Body of pancreas (tissue), 4 donors: Measurements from ENCODE around the gene FDPS. TPM values are rescaled to one million over a fixed set of nuclear protein-coding genes. Genes with fewer than 3 reads are reported as not detected.

ENCODE experiments used
- microRNA counts, 2 donors: library from miRNA; unstranded; fragments of <30 nt; microRNA quantifications; one replicate each; lab custom pipeline; 2017
- microRNA-seq, 2 donors: library from miRNA; unstranded; fragments of <30 nt; microRNA quantifications; one replicate each; pipeline ENCODE4, GENCODE V29; 2016; ENCODE audit warnings: borderline number of aligned reads in 2 of 2, borderline replicate concordance in 2 of 2
- small RNA-seq: library from RNA; depleted of rRNA; stranded (forward); fragments of <200 nt; gene quantifications from one replicate; pipeline ENCODE3, GENCODE V24; 2016
- total RNA-seq, 2 donors: library from RNA; depleted of rRNA; stranded (reverse); fragments of >200 nt; gene quantifications; one replicate each; pipeline ENCODE4 v1.1.0, GENCODE V29; 2016

FDPS gene
- total RNA-seq, 2 donors from 2014 or later, result 59.7 to 94.3 TPM

MicroRNA genes within 50 kb of the gene (microRNA counts, 767-probe panel; counts per million panel counts)
- 0 to 736 counts per million in 2 donors for microRNA hsa-miR-555 (lab: Ali Mortazavi, UCI)

Small RNA genes lying within 50 kb of the gene (microRNA-seq; reads per million reads assigned to microRNA genes)
- 0 reads per million in 2 donors for gene MIR555

Small RNA genes lying within 50 kb of the gene (small RNA-seq; reads per million reads assigned to genes)
- not detected for gene RNU6-106P

Other genes starting within 250 kb of the FDPS start
- 1 to 10 TPM; 4.7 to 5.6 TPM for gene EFNA4, start 245.1 kb upstream of the FDPS start, total RNA-seq
- 1 to 10 TPM in 1 of 2 donors, not detected in 1; 1.8 TPM for gene EFNA3, start 230.0 kb upstream of the FDPS start, total RNA-seq
- gene EFNA1, start 181.0 kb upstream of the FDPS start, total RNA-seq, result 10 to 100 TPM; 10.5 to 20.2 TPM
- gene SLC50A1, start 173.0 kb upstream of the FDPS start, total RNA-seq, result 10 to 100 TPM; 13.7 to 25.7 TPM
- gene DPM3, start 168.3 kb upstream of the FDPS start, total RNA-seq, result 100 to 1,000 TPM in 1 of 2 donors, 1 to 10 TPM in 1; 6.2 to 106 TPM
- gene KRTCAP2, start 135.6 kb upstream of the FDPS start, total RNA-seq, result 10 to 100 TPM; 46.4 to 71.5 TPM
- under 1 TPM in 1 of 2 donors, not detected in 1; 0.26 TPM for gene TRIM46, start 135.0 kb upstream of the FDPS start, total RNA-seq
- gene THBS3, start 101.0 kb upstream of the FDPS start, total RNA-seq, result 10 to 100 TPM; 15.0 to 21.1 TPM
- 10 to 100 TPM in 1 of 2 donors, 1 to 10 TPM in 1; 5.9 to 16.3 TPM for gene MTX1, start 100.2 kb upstream of the FDPS start, total RNA-seq
- gene ENTREP3, start 53.4 kb upstream of the FDPS start, total RNA-seq, result 10 to 100 TPM in 1 of 2 donors, 1 to 10 TPM in 1; 6.2 to 12.2 TPM
- gene SCAMP3, start 46.5 kb upstream of the FDPS start, total RNA-seq, result 10 to 100 TPM; 36.8 to 38.9 TPM
- 10 to 100 TPM; 36.6 to 40.7 TPM for gene CLK2, start 35.4 kb upstream of the FDPS start, total RNA-seq
- gene HCN3, start 31.4 kb upstream of the FDPS start, total RNA-seq, result 1 to 10 TPM; 1.3 to 2.9 TPM
- not detected for gene PKLR, start 7.4 kb upstream of the FDPS start, total RNA-seq
- gene RUSC1, start 12.0 kb downstream of the FDPS start, total RNA-seq, result 10 to 100 TPM; 19.4 to 21.3 TPM